HG02610 (cell line): ENCODE data around the gene PIP5K1B.

Experiments
- ATAC-seq: cut with Tn5 transposase; IDR thresholded peaks from one replicate; pipeline ENCODE4 v1.9.1; 2021; ENCODE audit warnings: mild to moderate bottlenecking, moderate library complexity; ENCODE audit not compliant: unreplicated experiment

Gene PIP5K1B

DNA sequence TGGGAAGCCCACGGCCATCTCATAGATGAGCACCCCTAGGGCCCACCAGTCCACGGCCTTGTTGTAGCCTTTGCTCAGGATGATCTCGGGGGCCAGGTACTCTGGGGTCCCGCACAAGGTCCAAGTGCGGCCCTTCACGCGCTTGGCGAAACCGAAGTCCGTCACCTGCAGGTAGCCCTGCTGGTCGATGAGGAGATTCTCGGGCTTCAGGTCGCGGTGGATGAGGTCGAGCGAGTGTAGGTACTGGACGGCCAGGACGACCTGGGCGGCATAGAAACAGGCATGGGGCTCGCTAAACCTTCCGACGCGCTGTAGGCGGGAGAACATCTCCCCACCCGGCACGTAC is 308.3 kb downstream of the PIP5K1B start:
- no peak for ATAC-seq

DNA sequence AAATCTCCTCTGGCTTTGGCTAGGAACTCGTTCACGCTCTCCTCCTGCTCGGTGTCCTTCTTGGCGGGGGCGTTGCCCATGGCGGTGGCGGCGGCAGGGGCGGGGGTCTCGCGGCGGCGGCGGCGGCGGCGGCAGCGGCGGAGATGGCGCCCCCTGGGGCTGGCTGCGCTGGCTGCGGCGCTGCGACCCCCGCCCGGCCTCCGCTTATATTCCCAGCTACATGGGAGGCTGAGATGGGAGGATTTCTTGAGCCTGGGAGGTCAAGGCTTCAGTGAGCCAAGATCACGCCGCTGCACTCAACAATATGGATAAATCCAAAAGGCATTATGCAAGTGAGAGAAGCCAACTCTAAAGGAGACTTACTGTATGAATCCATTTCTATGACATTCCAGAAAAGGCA is 309.0 kb downstream of the PIP5K1B start, which contains the start of gene PRKACG:
Gene PRKACG (minus strand): TSS at position 101 of the 400 bp plus-strand sequence. CDS start 21 bp downstream, at position 80.
- ATAC-seq = no peak

DNA sequence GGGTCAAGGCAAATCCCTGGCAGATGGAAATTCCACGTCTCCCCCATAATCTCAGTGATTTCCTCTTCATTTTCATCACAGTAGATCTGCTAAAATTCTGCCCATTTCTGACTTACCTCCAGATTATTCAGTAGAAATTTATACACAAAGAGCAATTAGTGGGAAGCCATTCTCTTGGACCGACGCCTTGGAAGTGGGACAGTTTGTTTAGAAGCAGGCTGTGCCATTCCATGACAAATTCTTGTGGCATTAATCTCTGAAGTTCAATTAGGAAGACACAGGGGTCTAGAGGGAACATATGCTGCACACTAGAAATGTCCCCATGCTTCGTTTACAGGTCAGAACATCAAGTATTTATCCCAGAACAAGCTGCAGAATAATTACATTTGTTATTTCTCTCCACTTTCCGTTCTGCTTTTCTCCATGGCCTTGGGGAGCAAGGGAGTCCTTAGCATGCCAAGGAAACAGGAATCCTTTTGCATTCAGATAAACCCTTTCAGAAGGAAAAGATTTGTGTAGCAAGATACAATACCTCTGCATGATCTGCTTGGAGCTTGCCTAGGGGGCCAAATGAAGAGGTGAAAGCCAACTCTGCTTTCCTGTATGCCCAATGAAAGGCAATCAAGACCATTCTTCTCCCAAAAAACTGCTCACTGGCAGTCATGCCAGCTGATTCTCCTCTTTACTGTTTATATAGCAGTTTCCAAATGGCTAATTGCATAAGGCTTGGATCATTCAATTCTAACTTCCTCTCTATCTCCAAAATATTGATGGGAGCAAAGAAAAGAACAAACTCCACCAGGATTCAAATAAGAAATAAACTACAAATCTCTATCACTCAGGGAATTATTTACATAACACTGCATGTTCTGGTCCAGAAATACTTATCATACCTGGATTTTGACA is 311.4 kb downstream of the PIP5K1B start:
- no peak for ATAC-seq

DNA sequence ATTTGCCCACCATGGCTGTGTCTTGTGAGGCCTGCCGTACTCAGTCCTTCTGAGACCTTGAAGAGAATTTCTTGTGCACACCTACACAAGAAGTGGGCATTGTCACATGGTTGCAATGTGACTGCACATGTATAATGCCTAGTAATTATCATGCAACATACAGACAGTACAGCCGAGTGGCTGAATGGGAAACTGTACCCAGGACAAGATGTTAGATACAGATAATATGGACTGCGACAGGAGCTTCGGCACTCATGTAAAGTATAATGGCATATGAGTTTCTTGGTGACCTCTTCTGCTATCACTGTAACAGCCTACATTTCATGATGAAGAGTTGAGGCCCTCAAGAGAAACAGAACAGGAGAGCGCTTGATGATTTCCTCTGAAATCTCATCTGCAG is 313.7 kb downstream of the PIP5K1B start:
- ATAC-seq = no peak

DNA sequence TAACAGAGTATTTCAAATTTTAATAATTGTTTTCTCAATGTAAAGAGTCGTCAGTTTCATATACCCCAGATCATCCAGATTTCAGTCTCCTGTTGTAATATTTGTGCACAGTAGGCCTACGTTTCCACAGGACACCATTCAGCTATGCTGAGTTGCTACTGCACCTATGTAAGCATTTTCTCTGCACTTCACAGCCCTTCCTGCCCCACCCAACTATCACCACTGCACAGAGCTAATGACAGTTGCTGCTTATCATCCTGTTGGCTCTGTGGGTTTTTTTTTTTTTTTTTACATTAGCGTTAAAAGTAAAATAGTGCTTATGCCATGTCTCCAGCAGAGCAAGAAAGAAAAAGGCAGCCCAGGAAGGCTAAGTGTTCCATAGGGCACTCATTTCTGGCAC is 314.8 kb downstream of the PIP5K1B start:
- ATAC-seq = no peak

DNA sequence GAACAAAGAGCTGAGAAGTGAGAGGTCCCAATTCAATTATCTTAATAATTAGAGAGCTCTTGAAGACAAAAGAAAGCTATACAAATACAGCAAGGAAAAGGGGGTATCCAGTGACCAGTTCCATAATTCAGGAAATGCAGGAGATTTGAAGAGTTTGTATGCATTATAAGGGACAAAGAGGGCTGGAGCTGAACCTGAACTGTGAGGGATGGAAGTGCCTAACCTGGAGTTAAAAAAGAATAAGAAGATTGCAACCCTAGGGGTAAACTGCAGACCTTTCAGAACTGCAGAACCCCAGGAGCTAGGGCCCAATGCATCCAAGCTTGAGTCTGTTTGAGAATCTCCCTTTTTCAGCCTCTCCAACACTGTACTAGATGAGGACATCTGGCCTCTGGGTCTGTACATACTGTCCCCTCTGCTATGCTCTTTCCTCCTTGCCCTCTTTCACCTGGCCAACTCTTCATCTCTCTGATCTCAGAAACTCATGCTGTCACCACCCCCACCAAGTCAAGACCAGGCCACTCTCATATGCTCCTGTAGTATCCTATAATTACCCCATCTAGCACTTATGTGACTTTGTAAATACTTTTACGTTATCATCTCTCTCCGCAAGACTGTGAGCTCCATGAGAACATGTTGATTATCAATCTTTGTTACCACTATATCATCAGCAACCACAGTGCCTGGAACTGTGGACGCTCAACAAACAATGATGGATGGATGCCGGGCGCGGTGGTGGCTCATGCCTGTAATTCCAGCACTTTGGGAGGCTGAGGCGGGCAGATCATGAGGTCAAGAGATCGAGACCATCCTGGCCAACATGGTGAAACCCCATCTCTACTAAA is 315.5 kb downstream of the PIP5K1B start:
- no peak for ATAC-seq

DNA sequence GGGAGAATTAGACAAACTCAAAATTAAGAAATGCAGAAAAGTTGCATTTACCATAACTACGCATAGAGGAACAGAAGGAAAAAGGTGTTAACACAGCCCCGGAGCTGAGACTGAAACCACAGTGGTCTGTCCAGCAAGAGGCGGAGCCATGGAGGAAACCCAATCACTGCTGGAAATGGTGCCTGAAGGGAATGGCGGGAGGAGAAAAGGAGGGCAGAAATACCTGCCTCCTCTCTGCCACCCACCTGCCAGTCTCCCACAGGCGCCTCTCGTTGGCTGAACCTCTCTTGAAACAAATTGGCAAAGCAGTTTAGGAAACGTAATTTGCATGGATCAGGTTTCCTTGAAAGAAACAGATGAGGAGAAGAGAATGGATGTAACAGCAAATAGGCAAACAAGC is 318.6 kb downstream of the PIP5K1B start:
- no peak for ATAC-seq

DNA sequence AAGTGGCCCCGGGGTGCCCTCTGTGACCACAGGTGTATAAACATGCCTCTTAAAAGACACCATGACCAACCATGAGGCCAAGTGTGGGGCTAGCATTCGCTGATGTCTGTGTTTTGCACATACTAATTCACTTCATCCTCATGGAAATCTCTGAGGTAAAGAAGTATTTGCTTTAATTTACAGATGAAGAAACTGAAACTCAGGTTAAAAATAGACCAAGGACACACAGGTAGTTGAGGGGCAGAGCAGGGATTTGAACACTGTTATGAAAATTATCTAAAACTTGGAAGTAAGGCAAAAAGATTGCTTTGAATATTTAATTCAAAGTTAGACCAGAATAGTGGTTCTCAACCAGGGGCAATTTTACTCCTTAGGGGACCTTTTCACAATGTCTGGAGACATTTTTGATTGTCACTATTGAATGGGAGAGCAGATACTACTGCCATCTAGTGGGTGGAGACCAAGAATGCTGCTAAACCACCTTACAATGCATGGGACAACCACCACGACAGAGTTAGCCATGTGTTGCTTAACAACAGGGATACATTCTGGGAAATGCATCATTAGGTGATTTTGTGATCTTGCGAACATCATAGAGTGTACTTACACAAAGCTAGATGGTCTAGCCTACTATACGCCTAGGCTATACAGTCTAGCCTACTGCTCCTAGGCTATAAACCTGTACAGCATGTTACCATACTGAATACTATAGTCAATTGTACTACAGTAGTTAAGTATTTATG is 322.5 kb downstream of the PIP5K1B start:
- ATAC-seq = peak; percentile 84

DNA sequence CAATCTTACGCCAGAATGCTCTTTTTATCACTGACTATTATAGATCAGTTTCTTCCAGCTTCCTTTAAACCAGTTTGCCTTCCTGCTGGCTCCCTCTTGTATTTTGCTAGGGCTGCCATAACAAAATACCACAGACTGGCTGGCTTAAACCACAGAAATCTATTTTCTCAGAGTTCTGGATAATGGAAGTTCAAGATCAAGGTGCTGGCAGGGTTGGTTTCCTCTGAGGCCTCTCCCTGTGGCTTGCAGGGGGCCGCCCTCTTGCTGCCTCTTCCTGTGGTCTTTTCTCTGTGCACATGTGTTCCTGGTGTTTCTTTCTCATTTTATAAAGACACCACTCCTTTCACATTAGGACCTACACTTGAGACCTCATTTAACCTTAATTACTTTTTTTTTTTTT is 323.7 kb downstream of the PIP5K1B start:
- no peak for ATAC-seq

DNA sequence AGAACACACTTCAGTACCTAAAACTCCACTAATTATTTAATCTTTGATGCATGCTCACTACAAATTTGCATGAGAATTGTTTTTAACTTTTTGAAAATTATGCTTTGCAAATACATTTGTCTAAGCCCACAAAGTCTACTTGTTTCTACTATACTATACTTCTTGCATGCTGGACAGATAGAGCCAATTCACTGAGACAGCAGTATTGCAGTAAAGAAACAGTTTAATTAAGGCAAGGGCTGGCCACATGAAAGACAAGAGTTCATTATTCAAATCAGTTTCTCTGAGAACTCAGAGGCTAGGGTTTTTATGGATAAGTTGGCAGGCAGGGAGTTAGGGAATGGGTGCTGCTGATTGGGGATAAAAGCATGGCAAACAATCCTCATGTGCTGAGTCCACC is 324.5 kb downstream of the PIP5K1B start:
- no peak for ATAC-seq

DNA sequence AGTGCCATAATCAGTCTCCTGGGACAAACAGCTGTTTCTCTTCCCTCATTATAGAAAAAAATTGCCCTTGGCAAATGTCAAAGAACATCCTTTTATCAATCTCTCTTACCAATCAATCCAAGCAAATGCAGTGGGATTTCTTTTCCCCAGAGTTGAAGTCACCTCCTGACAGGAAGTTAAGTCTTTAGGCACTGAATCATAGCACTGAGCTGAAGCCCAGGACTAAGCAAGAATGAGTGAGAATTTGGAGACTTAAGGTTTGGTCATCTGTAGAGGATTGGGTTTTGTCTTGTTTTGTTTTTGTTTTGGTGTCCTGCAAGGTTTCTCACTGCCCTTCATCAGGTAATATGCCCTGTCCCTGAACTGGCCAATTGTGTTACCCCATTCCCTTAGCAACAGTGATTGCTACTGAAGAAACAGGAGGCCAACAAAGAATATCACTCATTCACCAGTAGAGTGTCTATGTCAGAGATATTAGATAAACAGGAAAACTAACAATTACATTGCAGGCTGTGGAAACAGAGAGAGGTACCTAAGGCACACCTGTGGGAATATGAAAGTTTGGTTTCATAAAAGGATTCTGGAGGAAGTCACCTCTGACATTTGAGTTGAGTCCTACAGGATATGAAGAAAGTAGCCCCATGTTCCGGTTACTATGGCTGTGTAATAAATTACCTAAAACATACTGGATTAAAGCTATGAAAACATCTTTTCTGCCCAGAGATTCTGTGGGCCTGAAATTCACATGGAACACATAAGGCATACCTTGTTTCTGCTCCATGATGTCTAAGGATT is 326.0 kb downstream of the PIP5K1B start:
- ATAC-seq = no peak

DNA sequence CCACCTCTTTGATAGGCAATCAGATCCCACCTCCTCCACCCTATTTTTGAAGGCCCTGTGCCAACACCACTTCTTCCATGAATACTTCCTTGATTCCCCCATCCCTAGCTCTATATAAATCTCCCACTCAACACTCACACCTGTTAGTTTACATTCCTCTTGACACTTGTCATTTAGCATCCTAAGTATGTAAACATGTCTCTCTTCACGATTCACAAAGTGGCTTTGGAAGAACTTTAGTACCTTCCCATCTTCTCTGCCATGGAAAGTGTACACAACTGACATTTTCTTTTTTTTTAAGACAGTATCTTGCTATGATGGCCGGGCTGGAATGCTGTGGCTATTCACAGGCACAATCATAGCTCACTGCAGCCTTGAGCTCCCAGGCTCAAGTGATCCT is 329.0 kb downstream of the PIP5K1B start:
- ATAC-seq = no peak

DNA sequence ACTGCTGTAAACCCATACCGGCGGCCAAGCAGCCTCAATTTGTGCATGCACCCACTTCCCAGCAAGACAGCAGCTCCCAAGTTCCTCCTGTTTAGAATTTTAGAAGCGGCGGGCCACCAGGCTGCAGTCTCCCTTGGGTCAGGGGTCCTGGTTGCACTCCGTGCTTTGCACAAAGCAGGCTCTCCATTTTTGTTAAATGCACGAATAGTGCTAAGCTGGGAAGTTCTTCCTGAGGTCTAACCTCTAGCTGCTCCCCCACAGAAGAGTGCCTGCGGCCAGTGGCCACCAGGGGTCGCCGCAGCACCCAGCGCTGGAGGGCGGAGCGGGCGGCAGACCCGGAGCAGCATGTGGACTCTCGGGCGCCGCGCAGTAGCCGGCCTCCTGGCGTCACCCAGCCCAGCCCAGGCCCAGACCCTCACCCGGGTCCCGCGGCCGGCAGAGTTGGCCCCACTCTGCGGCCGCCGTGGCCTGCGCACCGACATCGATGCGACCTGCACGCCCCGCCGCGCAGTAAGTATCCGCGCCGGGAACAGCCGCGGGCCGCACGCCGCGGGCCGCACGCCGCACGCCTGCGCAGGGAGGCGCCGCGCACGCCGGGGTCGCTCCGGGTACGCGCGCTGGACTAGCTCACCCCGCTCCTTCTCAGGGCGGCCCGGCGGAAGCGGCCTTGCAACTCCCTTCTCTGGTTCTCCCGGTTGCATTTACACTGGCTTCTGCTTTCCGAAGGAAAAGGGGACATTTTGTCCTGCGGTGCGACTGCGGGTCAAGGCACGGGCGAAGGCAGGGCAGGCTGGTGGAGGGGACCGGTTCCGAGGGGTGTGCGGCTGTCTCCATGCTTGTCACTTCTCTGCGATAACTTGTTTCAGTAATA is 330.6 kb downstream of the PIP5K1B start, which contains the start of gene FXN:
Gene FXN (plus strand): TSS at position 315 of the 871 bp plus-strand sequence. CDS start 31 bp downstream, at position 346.
- peak; percentile 95 for ATAC-seq

DNA sequence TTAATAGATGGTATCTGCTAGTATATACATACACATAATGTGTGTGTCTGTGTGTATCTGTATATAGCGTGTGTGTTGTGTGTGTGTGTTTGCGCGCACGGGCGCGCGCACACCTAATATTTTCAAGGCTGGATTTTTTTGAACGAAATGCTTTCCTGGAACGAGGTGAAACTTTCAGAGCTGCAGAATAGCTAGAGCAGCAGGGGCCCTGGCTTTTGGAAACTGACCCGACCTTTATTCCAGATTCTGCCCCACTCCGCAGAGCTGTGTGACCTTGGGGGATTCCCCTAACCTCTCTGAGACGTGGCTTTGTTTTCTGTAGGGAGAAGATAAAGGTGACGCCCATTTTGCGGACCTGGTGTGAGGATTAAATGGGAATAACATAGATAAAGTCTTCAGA is 331.3 kb downstream of the PIP5K1B start:
- no peak for ATAC-seq

DNA sequence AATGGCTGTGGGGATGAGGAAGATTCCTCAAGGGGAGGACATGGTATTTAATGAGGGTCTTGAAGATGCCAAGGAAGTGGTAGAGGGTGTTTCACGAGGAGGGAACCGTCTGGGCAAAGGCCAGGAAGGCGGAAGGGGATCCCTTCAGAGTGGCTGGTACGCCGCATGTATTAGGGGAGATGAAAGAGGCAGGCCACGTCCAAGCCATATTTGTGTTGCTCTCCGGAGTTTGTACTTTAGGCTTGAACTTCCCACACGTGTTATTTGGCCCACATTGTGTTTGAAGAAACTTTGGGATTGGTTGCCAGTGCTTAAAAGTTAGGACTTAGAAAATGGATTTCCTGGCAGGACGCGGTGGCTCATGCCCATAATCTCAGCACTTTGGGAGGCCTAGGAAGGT is 331.8 kb downstream of the PIP5K1B start:
- no peak for ATAC-seq

DNA sequence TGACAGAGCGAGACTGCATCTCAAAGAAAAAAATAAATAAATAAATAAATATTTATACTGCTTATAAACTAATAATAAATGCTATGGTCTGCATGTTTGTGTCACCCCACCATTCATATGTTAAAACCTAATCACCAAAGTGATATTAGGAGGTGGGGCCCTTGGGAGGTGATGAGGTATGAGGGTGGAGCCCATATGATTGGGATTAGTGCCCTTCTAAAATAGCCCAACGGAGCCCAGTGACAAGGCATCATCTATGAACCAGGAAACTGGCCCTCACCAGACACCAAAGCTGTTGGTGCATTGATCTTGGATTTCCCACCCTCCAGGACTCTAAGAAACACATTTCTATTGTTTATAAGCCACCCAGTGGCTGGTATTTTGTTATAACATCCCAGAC is 335.6 kb downstream of the PIP5K1B start:
- no peak for ATAC-seq

DNA sequence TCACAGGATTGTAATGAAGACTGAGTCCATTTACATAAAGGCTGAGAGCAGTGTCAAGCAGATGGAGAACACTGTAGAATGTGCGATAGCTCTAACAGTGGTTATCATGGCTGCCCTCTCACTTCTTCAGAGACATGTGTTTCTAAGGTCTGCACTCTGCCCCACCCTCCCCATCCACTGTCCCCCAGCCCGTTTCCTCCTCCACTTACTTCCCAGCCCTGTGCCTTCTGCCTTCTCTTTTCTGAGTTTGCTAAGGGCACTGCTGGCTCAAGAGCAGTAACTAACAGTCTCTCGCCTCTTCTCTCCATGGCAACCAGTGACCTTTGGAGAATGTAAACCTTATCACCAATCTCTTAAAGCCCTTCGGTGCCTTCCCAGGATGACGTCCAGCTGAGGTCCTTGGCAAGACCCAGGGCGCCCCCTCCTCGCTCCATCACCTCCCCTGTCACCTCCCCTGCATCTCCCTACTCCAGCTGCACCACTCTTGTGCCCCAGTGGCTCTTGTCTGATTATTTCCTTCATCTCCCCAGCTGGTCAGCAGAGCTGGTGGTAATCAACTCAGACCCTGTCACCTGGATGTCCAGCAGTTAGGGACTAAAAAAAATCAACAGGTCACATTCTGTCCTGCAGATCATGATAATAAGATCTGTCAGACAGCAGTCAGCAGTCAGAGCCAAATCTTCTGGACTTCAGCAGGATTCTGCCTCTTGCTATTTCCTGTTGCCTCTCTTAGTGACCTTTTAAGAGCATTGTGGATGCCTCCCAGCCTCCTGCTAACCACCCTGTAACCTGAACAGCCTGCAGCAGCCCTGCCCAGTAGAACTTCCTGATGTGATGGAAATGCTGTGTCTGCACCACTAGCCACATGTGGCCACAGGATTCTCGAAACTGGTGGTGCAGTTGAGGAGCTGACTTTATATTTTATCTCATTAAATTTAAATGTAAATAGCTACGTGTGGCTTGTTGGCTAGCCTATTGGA is 339.5 kb downstream of the PIP5K1B start:
- no peak for ATAC-seq

DNA sequence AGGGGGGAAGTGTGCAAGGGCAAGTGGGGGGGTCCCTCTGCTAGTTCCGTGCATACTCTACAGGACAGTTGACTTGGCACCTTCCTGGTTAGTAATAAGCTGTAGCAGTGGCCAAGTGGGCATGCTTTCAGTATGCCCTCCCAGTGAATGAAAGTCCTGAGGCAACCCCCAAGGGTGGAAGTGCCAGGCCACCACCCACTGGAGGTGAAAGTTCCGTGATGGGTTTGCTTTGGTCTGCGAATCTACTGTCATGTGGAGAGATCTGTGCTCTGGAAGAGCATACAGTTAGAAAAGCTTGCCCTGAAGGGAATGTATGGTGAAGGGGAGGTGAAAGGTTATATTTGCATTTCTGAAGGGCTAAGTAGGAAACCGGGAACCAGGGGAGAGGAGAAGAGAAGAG is 340.8 kb downstream of the PIP5K1B start:
- ATAC-seq = no peak
